Renal cortex interstitium (tissue), 11 donors: ENCODE measurements around the gene BMI1. TPM values are rescaled to one million over a fixed set of nuclear protein-coding genes. Genes with fewer than 3 reads are reported as not detected.

Experiments
- DNase-seq, 11 donors: peaks; one replicate each; pipeline ENCODE4 v3.0.0-alpha.2; 2013; ENCODE audit warnings: low read depth in 9 of 11, low spot score in 4 of 11; ENCODE audit errors: extremely low read depth in 1 of 11
- polyA plus RNA-seq, 3 donors: library from polyadenylated mRNA; unstranded; fragments of 120-200 nt; gene quantifications; one replicate each; pipeline ENCODE4 v1.2.1, GENCODE V29; 2013; ENCODE audit not compliant: insufficient read length in 3 of 3

The BMI1 gene
- polyA plus RNA-seq, 3 donors = 94.3 to 116 (median 99.9) TPM

DNA sequence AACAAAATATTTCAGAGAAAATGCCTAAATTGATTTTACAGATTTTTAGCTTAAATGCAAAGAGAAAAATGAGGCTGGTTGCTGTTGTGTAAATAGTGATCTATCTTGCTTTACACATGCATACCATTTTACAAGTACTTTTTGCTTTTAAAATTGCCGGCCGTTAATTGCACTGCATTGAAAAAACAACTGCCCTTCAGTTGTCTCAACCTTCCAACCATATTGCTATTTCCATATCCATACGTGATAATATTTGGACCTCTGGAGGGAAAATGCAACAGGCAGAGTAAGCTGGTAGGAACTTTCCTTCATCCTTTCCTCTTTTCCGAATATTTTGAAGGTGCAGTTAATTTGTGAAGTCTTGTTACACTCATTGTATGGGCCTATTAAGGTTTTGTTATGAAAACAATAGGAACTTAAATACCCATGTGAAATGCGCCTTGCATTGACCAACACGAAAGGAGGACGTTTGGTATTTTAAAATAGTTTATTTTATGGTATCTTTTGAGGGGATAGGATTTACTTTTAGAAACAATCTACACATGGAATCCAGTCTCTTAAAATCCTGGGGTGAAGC, 11.3 kb downstream of the BMI1 start:
- no peak for DNase-seq

DNA sequence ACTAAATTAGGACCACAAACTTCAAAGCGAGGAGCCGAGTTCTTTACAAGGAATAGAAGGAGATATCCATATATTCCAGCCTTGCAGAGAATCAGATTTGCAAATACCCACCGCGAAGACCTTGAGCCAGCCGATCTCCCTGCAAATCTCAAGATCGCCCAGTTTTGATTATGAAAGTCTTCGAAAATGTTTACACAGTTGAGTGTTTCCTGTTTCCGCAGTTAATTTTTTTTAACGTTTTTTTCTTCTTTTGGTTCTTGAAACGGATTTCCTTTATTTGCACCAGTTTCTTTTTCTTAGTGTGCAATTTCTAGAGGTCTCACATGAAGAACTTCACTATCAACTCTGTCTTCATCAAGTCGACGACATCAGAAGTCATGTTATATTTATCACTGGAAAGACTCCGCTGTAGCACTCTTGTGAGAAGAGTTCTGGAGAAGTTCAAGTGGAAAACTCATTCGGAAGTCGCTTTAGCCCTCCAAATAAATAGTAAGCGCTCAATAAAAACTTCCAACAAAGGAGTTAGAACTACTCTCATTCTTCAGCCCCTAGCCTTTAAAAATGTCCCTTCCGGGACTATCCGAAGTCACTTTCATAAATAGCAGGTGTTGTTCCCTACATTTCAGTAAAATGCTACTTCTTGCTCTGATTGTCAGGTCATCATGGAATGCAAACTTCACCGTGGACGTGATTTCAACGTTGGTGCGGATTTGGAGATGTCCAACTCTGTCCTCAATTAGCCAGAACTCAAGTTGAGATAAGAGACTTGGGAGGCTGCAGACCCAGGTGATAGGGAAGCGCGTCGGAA, 12.5 kb downstream of the BMI1 start:
- DNase-seq = no peak

DNA sequence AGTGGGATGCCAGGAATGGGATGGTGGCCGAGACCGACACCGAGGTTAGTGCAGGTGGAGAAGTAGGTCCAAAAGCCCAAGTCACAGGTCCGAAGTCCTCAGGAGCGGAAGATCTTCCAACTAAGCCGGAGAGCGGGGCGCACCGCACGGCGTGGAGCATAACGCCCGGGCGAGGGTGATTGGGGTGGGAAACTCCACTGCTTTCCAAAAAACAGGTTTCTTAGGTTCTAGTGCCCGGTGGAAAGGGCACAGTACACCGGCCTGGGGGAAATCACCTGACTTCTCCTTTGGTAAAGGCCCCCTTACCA, 13.0 kb downstream of the BMI1 start:
- no peak for DNase-seq

DNA sequence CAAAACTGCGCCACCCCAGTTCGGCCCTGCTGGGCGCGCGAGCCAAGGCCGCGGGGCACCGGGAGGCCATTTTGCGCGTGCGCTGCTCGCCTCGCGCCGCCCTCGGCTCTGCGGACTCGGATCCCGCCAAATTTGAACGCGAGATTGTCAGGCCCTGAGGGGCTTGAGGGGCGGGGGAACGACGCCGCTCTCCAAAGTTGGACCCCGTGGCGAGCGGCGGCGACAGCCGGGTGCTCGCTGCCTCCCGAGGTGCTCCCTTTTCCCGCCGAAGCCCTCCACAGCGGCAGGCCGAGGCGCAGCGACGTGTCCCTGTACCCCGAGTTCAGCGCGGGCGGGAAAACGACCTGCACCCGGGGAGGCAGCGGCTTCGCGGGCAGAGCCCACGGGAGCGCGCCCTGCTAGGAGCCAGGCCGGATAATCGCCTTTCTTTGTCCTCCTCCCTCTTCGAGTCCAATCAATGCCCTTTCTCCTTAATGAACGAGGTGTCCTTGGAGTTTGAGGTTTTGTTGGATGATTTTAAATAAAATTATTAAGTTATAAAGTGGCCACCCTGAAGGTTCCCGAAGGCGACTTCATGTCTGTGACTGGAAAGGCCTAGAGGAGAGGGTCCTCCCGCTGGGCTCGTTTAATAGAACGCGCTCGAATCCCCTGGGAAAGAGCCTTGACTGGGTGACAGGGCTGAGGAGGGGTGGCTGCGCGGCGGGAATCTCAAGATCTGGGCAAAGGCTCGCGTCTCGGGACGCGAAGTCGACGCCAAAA, 13.7 kb downstream of the BMI1 start:
- no peak for DNase-seq

DNA sequence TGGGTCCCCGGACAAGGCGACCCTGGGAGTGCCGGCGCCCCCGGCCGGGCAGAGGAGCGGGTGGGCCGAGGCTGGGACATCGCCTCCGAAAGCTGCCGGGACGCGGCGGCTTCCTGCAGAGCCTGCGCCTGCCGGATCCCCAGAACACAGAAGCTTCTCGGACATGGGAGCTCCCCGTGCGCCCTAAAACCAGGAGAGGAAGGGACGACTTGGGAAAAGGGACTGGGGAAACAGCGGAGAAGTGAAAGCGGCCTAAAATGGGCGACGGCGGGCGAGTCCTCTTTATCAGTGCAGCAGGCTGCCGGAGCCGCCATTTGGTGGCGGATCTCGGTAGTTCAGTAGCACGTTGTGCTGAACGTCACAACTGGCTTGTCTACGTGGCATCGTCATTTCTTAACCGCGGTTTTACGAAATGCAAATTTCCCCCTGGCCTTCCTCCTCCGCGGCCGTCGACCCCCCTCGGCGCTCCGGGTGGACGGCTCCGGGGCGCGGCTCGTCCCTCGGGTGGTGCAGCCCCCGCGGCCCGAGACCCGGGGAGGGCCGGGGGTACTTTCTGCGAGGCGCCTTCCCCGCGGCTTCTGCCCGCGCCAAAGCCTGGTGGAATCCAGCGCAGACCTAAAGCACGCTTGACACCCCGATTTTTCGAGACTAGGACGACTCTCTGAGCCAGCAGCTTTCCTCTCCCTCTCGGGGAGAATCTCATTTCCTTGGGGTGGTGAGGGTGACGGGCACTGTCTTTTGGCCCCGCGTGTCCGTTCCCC, 14.5 kb downstream of the BMI1 start:
- no peak for DNase-seq

DNA sequence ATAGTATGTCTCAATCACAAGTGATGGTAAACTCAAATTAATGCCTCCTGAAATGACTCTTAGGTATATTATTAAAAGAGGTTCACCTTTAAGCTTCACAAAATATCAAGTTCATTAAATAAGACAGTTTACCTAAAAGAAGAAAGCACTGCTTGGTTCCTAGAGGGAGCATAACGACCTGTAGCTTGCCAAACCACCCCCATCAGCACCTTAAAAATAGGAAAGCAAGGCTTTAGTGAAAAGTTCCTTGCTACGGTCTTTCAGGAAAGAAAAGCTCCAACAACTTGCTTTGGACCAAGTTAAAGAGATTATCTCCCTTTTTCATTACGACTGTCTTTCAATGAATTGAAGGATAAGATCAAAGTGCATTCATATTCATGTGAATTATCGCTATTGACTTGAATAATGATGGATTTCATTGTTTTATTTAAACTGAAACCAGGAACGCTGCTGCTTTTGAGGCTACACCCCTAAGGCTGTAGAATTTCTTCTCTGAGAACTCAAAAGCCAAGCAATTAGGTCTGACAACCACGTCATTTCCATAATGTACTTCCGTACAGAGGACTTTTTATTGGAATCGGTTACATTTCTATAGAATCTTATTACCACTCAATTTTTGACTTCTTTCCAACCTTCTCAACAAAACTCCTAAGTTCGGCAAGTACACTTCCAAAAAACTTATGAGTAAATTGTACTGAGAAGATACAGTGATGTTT, 17.4 kb downstream of the BMI1 start:
- DNase-seq = no peak

DNA sequence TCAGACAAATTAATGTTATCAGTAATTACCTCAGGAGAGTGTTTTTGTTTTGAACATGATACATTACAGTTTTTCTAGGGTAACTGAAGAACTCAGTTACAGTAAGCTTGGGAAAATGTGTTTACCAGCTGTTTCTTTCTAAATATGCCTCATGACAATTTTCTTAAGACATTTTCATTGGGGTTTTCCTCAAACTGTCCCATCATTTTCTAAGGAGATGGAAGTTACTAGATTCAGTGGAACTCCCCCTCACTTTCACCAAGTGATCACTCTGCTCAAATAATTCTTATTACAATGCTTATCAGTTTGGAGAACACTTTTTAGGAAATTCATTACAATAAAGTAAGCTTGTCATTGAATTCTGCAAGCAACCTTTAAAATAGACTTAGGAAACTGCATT, 18.0 kb downstream of the BMI1 start:
- DNase-seq = no peak

DNA sequence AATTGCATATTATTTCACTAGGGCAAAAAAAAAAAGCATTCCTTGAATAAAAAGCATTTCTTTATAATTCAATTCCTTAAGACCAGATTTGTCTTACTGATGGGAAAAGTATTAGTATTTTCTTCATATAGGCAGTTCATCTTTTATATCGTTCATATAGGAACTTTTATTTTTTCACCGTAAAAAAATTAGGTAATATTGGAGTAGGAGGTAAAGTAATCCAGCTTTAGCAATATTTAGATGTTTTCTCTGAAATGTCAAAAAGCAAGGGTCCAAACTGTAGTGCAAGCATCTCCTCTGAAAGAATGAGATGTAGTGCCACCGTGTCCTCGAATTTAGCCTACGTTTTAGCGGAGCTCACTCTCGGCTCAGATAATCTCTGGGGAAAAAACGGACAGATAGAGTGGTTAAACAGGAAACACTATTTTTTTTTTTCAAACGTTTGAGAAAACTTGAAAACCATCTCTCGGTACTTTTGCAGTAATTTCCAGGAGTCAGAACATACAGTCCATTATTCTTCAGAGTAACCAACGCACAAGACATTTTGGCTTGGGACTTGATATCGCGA, 18.9 kb downstream of the BMI1 start:
- no peak for DNase-seq

DNA sequence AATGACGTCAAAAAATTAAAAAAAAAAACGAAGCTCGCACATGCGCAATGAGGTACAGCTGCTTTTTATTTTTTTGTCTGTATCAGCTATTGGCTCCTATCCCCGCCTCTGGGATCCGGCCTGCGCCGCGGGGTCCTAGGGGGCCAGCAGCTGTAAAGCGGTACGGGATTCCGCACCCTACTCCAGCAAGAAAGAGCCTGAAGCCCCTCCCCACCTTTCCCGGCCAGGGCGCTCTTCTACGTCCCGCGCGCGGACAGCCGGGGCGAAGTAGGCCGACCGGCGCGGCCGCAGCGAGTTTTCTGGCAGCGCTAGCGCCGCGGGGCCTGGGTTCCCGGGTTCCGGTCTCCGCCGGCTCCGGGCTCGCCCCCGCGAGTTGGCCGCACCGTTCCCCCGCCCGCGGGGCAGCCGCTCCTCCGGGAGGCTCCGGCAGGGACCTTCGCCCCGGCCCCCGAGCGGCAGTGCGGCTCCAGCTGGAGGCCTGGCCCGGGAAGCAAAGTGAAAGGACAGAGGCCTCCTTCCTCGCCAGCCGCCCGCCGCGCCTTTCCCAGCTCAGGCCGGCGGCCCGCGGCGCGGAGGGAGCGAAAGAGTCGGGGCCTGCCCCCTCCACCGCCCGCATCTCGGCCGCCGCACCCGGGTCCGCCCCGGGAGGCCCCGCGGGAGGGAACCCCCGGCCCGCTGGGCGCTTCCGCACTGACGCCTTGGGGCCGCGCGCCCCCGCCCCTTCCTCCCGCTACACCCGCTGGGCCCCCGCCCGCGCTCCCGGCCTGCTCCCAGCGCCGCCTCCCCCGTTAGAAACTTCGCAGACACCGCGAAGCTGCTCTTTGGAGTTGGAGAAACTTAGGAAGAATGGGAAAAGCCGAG, 19.7 kb downstream of the BMI1 start:
- peak in 1 of 11 donors; percentile 82 for DNase-seq

DNA sequence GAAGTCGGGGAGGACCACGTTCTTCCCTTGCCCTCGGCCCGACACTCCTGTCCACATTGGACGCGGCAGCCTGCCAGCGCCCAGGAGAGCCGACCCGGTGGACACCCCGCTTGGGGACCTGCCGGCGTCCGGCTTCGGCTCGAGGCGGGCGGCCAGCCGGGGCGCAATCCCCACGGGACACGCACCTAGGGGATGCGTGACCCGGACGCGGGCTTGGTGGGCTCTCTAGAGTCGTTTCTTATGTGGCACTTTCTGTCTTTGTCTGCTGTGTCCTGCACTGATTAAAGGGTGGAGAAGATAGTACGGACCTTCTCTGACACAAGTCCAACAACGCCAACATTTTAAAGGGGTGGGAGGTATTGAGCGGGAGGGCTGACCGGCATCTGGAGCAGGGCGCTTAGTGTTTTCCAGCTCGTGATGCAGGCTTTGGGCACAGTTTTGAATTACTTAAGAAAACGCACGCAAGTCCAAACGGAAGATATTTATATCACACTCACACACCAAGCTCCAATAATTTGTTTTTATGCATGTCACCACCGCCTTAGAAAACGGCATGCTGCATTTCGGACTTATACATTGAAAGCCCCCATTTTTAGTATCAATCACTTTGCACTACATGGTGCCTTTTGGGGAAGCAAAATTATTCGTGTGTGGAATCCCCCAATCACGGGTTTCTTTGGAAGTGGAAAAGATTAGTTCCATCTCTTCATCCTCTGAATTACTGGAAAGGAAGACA, 20.5 kb downstream of the BMI1 start:
- no peak for DNase-seq

DNA sequence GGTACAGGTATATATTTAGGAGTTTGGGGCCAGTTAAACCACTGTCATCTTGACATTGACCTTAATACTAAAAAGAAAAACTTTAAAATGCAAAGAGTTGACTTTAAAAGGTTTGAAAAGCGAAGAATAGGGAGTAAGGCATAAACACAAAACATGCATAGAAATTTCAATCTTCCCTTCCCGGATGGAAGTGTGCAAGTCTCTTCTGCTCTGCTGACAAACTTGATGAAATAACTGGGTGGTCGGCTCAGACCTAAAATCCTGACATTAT, 21.0 kb downstream of the BMI1 start:
- DNase-seq = no peak

DNA sequence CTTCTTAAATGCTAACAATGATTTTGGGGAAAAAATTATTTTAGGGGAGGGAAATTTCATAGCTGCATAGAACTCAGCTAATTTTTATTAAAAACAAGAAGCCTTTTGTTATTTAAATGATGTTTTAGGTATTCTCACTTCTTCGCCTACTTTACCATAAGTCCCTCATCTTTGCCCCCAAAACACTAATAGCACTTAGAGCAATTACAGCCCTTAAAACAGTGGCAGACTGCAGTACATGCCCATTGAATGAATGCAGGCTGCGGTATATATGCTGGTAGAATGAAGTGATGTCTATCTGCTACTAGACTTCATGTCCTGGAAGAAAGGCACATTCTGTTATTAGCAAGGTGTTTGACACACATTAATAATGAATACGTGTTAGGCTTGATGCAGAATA, 21.5 kb downstream of the BMI1 start:
- no peak for DNase-seq

DNA sequence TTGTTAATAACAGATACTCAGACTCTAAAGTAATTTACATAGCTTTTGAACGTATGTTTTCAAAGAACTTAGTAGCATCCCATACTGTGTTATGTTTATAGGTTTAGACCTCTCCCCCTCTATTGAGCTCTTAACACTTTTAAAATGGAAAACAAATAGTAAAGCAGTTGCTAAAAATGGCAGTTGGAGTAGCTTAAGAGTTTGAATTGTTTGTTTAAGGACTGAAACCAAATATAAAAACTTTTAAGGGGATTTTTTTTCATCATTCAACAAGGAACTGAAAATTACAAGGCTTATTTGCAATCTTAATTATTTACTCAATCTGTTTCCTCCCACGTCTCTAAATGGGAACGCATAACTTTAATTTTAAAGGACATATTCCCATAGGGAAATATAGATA, 22.8 kb downstream of the BMI1 start:
- DNase-seq = no peak

DNA sequence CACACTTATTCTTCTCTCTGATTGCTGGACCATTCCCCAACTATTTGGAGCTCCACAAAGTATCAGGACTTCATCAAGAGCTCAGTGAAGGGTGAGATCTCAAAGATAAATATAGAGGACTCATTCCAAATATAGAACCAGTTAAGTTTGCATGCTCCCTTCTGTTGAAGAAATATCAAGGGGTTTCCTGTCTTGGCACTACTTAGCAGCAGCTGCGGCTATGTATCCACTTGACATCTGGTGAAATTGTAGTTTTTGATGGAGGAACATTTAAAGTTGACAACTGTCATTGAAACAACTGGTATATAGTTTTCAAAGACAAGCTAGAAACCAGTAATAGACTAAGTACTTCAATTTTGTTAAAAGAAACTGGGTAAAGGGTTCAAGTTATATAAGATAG, 23.4 kb downstream of the BMI1 start:
- no peak for DNase-seq

DNA sequence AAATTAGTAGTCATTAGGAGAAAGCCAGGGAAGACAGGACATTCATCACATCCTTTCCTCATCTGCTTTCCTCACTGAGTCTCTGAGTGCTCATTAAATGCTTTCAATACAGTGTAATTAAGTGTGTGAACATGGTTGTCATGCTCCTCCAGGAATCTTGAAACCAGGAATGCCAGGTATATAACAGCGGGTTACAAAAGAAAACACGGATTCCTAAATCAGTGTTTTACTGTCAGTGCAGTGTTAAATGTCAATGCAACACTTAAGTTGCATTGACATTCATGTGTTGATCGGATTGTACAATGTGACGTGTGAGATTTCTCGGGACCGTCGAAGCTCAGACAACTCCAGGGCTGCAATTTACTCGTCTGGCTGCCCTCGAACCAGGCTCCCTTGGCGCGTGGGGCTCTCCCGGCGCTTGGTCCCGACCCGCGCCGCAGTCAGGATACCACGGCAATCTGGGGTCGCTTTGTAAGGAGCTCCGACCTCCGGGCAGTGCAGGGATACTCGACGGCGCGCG, 23.9 kb downstream of the BMI1 start:
- no peak for DNase-seq

DNA sequence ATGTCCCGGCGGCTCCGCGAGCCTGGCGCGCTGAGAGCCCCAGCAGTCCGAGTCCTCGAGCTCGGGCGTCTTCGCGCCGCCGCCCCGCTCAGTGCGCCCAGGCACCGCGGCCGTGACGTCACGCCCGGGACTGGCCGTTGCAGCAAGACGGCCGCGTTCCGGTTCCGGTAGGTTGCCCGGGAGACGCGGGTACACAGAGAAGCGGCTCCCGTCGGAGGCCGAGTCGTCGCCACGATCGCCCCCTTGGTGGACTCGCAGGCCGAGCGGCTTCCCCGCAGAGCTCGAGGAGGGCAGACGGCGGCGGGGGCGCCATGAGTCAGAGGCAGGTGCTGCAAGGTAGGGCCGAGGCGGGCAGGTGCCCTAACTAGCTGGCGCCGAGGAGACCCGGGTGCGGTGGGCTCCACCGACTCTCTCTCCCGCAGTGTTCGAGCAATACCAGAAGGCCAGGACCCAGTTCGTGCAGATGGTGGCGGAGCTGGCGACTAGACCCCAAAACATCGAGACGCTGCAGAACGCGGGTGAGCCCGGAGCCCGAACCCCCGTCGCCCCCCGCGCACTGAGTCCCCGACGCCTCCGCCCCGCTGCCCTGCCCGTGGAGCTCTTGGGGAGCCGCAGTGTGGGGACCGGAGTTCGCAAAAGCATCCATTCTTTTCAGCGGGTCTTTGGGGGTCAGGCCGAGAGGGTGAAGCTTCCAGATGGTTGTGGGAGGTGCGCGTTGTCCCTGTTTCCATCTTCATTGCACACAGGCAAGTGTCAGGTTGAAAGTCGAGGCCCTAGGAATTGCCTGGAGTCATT, 24.6 kb downstream of the BMI1 start, which contains the start of gene SPAG6:
Gene SPAG6 (plus strand): TSS at position 196 of the 795 bp plus-strand sequence. CDS start 116 bp downstream, at position 312.
- no peak for DNase-seq
